H9 (cell line): ENCODE data around the gene ANKRD36. TPM values are rescaled to one million over a fixed set of nuclear protein-coding genes. Genes with fewer than 3 reads are reported as not detected.
"Not testable (repeated sequence)": the region's sequence is repeated elsewhere in the genome, so short reads cannot be mapped to it uniquely, and the experiment has no call there.

Experiments
- DNase-seq: peaks from one replicate; pipeline ENCODE4 v3.0.0-alpha.2; 2017
- H2AFZ ChIP-seq: one replicate; pipeline ENCODE4 v1.6.1; 2013; ENCODE audit warnings: mild to moderate bottlenecking, low read length, control low read depth, moderate library complexity
- H2AK5ac ChIP-seq: 2 replicates; pipeline ENCODE4 v1.6.1; 2013; ENCODE audit warnings: low read length, control low read depth, mixed read lengths; ENCODE audit not compliant: insufficient read length
- H2BK120ac ChIP-seq: one replicate; pipeline ENCODE4 v1.6.1; 2013; ENCODE audit warnings: low read depth, mild to moderate bottlenecking, low read length, control low read depth, inconsistent platforms; ENCODE audit not compliant: poor library complexity, severe bottlenecking
- H2BK12ac ChIP-seq: 2 replicates; pipeline ENCODE4 v1.6.1; 2013; ENCODE audit warnings: low read length, control low read depth, mixed read lengths, low read depth; ENCODE audit not compliant: insufficient read length
- H2BK15ac ChIP-seq: 2 replicates; pipeline ENCODE4 v1.6.1; 2013; ENCODE audit warnings: low read depth, low read length, control low read depth
- H2BK20ac ChIP-seq: one replicate; pipeline ENCODE4 v1.6.1; 2013; ENCODE audit warnings: low read depth, mild to moderate bottlenecking, low read length, control low read depth, inconsistent platforms; ENCODE audit not compliant: poor library complexity, severe bottlenecking
- H2BK5ac ChIP-seq: 2 replicates; pipeline ENCODE4 v1.6.1; 2013; ENCODE audit warnings: low read length, control low read depth, mixed read lengths; ENCODE audit not compliant: insufficient read length
- H3K14ac ChIP-seq: 2 replicates; pipeline ENCODE4 v1.6.1; 2013; ENCODE audit warnings: low read length, control low read depth; ENCODE audit not compliant: insufficient read depth
- H3K18ac ChIP-seq: 2 replicates; pipeline ENCODE4 v1.6.1; 2013; ENCODE audit warnings: low read depth, mild to moderate bottlenecking, mixed read lengths, low read length, control low read depth; ENCODE audit not compliant: insufficient read length
- H3K23ac ChIP-seq: 2 replicates; pipeline ENCODE4 v1.6.1; 2013; ENCODE audit warnings: low read length, control low read depth, mixed read lengths, low read depth; ENCODE audit not compliant: insufficient read length
- H3K23me2 ChIP-seq: 2 replicates; pipeline ENCODE4 v1.6.1; 2013; ENCODE audit warnings: low read depth, mild to moderate bottlenecking, mixed read lengths, low read length, control low read depth; ENCODE audit not compliant: insufficient read length, poor library complexity, severe bottlenecking
- H3K27ac ChIP-seq: 2 replicates; pipeline ENCODE4 v1.5.1; 2013; ENCODE audit warnings: low read length, control low read depth, mixed read lengths, low read depth; ENCODE audit not compliant: insufficient read length
- H3K27me3 ChIP-seq: 2 replicates; pipeline ENCODE4 v1.6.1; 2013; ENCODE audit warnings: low read length, control low read depth, inconsistent platforms; ENCODE audit not compliant: insufficient read depth
- H3K4ac ChIP-seq: 2 replicates; pipeline ENCODE4 v1.6.1; 2013; ENCODE audit warnings: low read depth, mild to moderate bottlenecking, control low read depth, inconsistent platforms, low read length, moderate library complexity
- H3K4me1 ChIP-seq: 2 replicates; pipeline ENCODE4 v1.6.1; 2013; ENCODE audit warnings: low read length, control low read depth, inconsistent platforms; ENCODE audit not compliant: insufficient read depth
- H3K4me2 ChIP-seq: 2 replicates; pipeline ENCODE4 v1.6.1; 2013; ENCODE audit warnings: low read length, control low read depth, mixed read lengths; ENCODE audit not compliant: insufficient read length, insufficient read depth
- H3K56ac ChIP-seq: 2 replicates; pipeline ENCODE4 v1.6.1; 2013; ENCODE audit warnings: low read depth, mild to moderate bottlenecking, mixed read lengths, low read length, control low read depth; ENCODE audit not compliant: insufficient read length
- H3K79me1 ChIP-seq: 2 replicates; pipeline ENCODE4 v1.6.1; 2013; ENCODE audit warnings: low read depth, mild to moderate bottlenecking, moderate library complexity, low read length, control low read depth, inconsistent platforms; ENCODE audit not compliant: insufficient read depth, poor library complexity, severe bottlenecking
- H3K79me2 ChIP-seq: 2 replicates; pipeline ENCODE4 v1.6.1; 2013; ENCODE audit warnings: low read length, control low read depth, inconsistent platforms; ENCODE audit not compliant: insufficient read depth
- H3K9ac ChIP-seq: 2 replicates; pipeline ENCODE4 v1.6.1; 2013; ENCODE audit warnings: low read length, control low read depth, mixed read lengths; ENCODE audit not compliant: insufficient read length; ENCODE audit errors: extremely low read depth
- H3K9me3 ChIP-seq: one replicate; pipeline ENCODE4 v1.6.1; 2013; ENCODE audit warnings: low read depth, low read length, inconsistent platforms; ENCODE audit not compliant: control insufficient read depth
- H3T11ph ChIP-seq: one replicate; pipeline ENCODE4 v1.6.1; 2013; ENCODE audit warnings: mild to moderate bottlenecking, low read length, control low read depth, inconsistent platforms
- H4K20me1 ChIP-seq: one replicate; pipeline ENCODE4 v1.6.1; 2013; ENCODE audit not compliant: control insufficient read depth, insufficient read length, insufficient read depth
- H4K5ac ChIP-seq: 2 replicates; pipeline ENCODE4 v1.6.1; 2013; ENCODE audit warnings: low read depth, mild to moderate bottlenecking, mixed read lengths, low read length, control low read depth; ENCODE audit not compliant: insufficient read length
- H4K8ac ChIP-seq: replicated peaks from 2 replicates; pipeline ENCODE4 v1.6.1; 2013; ENCODE audit warnings: low read length, control low read depth, mixed read lengths, low read depth; ENCODE audit not compliant: insufficient read length
- H4K91ac ChIP-seq: 2 replicates; pipeline ENCODE4 v1.6.1; 2013; ENCODE audit warnings: low read depth, mild to moderate bottlenecking, moderate library complexity, mixed read lengths, low read length, control low read depth; ENCODE audit not compliant: insufficient read length
- H3K27ac Mint-ChIP-seq, 3 experiments: 2 replicates in 2 of 3; 3 replicates in 1 of 3; pipeline ENCODE4 v1.8.0; 2020 to 2021; ENCODE audit warnings: mixed read lengths in 3 of 3, mild to moderate bottlenecking in 1 of 3, moderate library complexity in 1 of 3
- H3K27me3 Mint-ChIP-seq: 2 replicates; pipeline ENCODE4 v1.8.0; 2021; ENCODE audit warnings: low read depth, mild to moderate bottlenecking, moderate library complexity, mixed read lengths
- H3K36me3 Mint-ChIP-seq, 3 experiments: 2 replicates in 2 of 3; 3 replicates in 1 of 3; pipeline ENCODE4 v1.8.0; 2020 to 2021; ENCODE audit warnings: low read depth in 3 of 3, mixed read lengths in 3 of 3; ENCODE audit not compliant: insufficient read depth in 1 of 3
- H3K4me1 Mint-ChIP-seq, 2 experiments: 2 replicates each; pipeline ENCODE4 v1.8.0; 2020; ENCODE audit warnings: mixed read lengths in 2 of 2
- H3K4me3 Mint-ChIP-seq, 2 experiments: 2 replicates in 1 of 2; 3 replicates in 1 of 2; pipeline ENCODE4 v1.8.0; 2020 to 2021; ENCODE audit warnings: mild to moderate bottlenecking in 2 of 2, mixed read lengths in 2 of 2, moderate library complexity in 1 of 2
- H3K9me3 Mint-ChIP-seq, 2 experiments: 2 replicates in 1 of 2; 3 replicates in 1 of 2; pipeline ENCODE4 v1.8.0; 2020; ENCODE audit warnings: mild to moderate bottlenecking in 2 of 2, mixed read lengths in 2 of 2, moderate library complexity in 1 of 2
- WGBS: extraction: QIAGEN DNeasy Blood & Tissue Kit; methylation state at CpG from one replicate; pipeline ENCODE4 v1.1.7; 2013; ENCODE audit warnings: missing lambda C conversion rate, low lambda C conversion rate, mixed read lengths; ENCODE audit not compliant: insufficient read length; ENCODE audit errors: extremely low coverage; 5-methylcytosine and 5-hydroxymethylcytosine counted together
- total RNA-seq: library from RNA; stranded (reverse); gene quantifications from 2 replicates; pipeline ENCODE4 v1.2.1, GENCODE V29; 2021

The ANKRD36 gene
- total RNA-seq, 1 experiment from 2014 or later = 9.8 TPM

GRCh38 chr2:97230848-97231585 is 118.1 kb downstream of the ANKRD36 start:
- H2BK15ac ChIP-seq, H3K56ac ChIP-seq, H3K79me2 ChIP-seq, H3K14ac ChIP-seq, H2BK5ac ChIP-seq, H3K23me2 ChIP-seq, H3K27ac ChIP-seq, H4K8ac ChIP-seq, H2BK20ac ChIP-seq, H2BK12ac ChIP-seq, H2AFZ ChIP-seq, H3K4me1 Mint-ChIP-seq, H3K4ac ChIP-seq, H4K20me1 ChIP-seq, H3K4me3 Mint-ChIP-seq, H3K9me3 ChIP-seq, H3K4me1 ChIP-seq, H4K5ac ChIP-seq, H3K27me3 ChIP-seq, H3K23ac ChIP-seq, H3K27me3 Mint-ChIP-seq, H3K27ac Mint-ChIP-seq, H3K18ac ChIP-seq, H3T11ph ChIP-seq, H2BK120ac ChIP-seq, H4K91ac ChIP-seq, H3K4me2 ChIP-seq, H3K79me1 ChIP-seq, H2AK5ac ChIP-seq, H3K9ac ChIP-seq, DNase-seq: not testable (repeated sequence)
- WGBS = no CpG with 5 or more reads among the region's 10 CpGs
- H3K36me3 Mint-ChIP-seq = peaks cover 11 to 29% (median 17%) of the 10 kb centered on the region in 3 experiments; a peak in 6 of 7 replicates
- H3K9me3 Mint-ChIP-seq = peaks cover 18 to 19% of the 10 kb centered on the region in 2 experiments

- H2AK5ac ChIP-seq, H3K9ac ChIP-seq, H4K5ac ChIP-seq, H3K79me2 ChIP-seq, H3K27ac ChIP-seq, H3K23ac ChIP-seq, H3K14ac ChIP-seq, H3K4me2 ChIP-seq, H2BK5ac ChIP-seq, H3T11ph ChIP-seq, H4K91ac ChIP-seq, H3K4me1 Mint-ChIP-seq, H2BK120ac ChIP-seq, H2BK12ac ChIP-seq, H3K23me2 ChIP-seq, H3K4ac ChIP-seq, H2AFZ ChIP-seq, H3K4me3 Mint-ChIP-seq, H3K27me3 Mint-ChIP-seq, H3K9me3 ChIP-seq, H4K8ac ChIP-seq, H3K79me1 ChIP-seq, H4K20me1 ChIP-seq, H3K27me3 ChIP-seq, H3K4me1 ChIP-seq, H2BK20ac ChIP-seq, H3K18ac ChIP-seq, DNase-seq, H2BK15ac ChIP-seq, H3K27ac Mint-ChIP-seq, H3K56ac ChIP-seq: not testable (repeated sequence)
- WGBS = no CpG with 5 or more reads among the region's 1 CpG
- Mint-ChIP-seq H3K9me3 (peaks cover 13 to 19% of the 10 kb centered on the region in 2 experiments), H3K36me3 (peaks cover 5 to 17% (median 17%) of the 10 kb centered on the region in 3 experiments; a peak in 6 of 7 replicates)
Observed at GRCh38 chr2:97232981-97233380, 120.0 kb downstream of the ANKRD36 start.
